ENCODE results near the gene STK39.
"Not testable (repeated sequence)": the region's sequence is repeated elsewhere in the genome, so short reads cannot be mapped to it uniquely, and the experiment has no call there.

STK39 gene

DNA sequence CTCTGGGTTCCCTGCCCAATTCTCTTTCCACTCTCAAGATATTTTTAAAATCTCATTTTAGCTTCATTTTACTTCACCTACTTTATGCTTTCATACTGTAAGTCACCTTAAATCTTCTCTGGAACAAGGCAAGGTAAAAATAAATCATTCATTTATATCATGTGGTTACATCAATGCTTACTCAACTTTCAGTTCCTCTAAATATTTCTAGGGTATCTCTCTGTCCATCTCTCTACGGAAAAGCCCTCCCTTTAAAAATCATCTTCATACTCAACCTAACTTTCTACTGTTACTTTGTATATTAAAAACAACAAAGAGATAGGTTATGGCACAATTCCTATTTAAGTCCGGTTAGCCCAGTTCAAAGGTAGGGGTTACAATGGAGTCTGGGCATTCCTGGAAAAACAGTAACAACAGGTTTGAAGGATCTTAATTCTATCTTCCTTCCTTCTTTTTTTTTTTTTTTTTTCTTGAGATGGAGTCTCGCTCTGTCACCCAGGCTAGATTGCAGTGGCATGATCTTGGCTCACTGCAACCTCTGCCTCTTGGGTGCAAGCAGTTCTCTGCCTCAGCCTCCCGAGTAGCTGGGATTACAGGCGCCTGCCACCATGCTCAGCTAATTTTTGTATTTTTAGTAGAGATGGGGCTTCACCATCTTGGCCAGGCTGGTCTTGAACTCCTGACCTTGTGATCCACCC, 205.1 kb downstream of the STK39 start:
- not testable (repeated sequence) for H2BK5ac ChIP-seq (ENCODE audit: low read length); H3K18ac ChIP-seq (ENCODE audit: low read length); H3K4me2 ChIP-seq (ENCODE audit: low read length); H3K23ac ChIP-seq (ENCODE audit: low read length); H2AK5ac ChIP-seq (ENCODE audit: low read length); H3K27ac ChIP-seq (ENCODE audit: low read depth, low read length); H4K5ac ChIP-seq (ENCODE audit: low read length); DNase-seq; H3K4me3 ChIP-seq (ENCODE audit: low read length); H3K36me3 ChIP-seq (ENCODE audit: control insufficient read depth, insufficient read depth, low read length); H3K4me1 ChIP-seq (ENCODE audit: control insufficient read depth, low read depth, low read length); H3K79me1 ChIP-seq (ENCODE audit: low read length); H3K9ac ChIP-seq (ENCODE audit: low read length); H2BK15ac ChIP-seq (replicated peaks; ENCODE audit: low read depth); H3K4ac ChIP-seq (ENCODE audit: low read depth, low read length); H3K79me2 ChIP-seq (ENCODE audit: control insufficient read depth, insufficient read depth, low read length); H2BK120ac ChIP-seq (ENCODE audit: low read depth, low read length); H3K56ac ChIP-seq (ENCODE audit: low read length); H4K8ac ChIP-seq (ENCODE audit: low read depth, low read length); H3K27me3 ChIP-seq (ENCODE audit: insufficient read depth, low read length, poor library complexity)
- no CpG with 5 or more reads among the region's 5 CpGs for WGBS (ENCODE audit: extremely low coverage, insufficient coverage, low lambda C conversion rate)

DNA sequence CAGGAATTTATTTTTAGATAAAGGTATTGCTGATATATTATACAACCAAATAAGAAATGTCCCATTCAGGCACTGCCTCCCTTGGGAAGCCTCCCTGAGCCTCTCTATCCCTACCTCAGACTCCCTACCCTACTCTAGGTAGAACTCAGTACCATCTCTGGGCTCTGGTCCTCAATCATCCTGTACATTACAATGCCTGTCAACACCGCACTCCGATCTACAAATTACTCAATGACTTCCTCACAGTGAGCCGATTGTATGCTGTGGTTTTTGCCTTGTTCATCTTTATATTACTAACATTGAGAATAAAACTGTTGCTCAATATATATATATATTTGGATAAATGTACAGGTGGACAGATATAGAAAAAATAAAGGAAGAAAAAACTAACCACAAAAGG, 207.5 kb downstream of the STK39 start:
- no peak overlapping the region for H2BK15ac ChIP-seq (replicated peaks; ENCODE audit: low read depth)
- no peaks in the 10 kb centered on the region for H3K27me3 ChIP-seq (ENCODE audit: insufficient read depth, low read length, poor library complexity)
- WGBS (ENCODE audit: extremely low coverage, insufficient coverage, low lambda C conversion rate) = no CpG with 5 or more reads among the region's 3 CpGs
- H3K79me1 ChIP-seq (ENCODE audit: low read length) = no peaks in the 10 kb centered on the region
- H2BK5ac ChIP-seq (ENCODE audit: low read length) = no peak overlapping the region
- H3K79me2 ChIP-seq (ENCODE audit: control insufficient read depth, insufficient read depth, low read length) = no peaks in the 10 kb centered on the region
- H3K4me2 ChIP-seq (ENCODE audit: low read length) = no peak overlapping the region
- H3K4me3 ChIP-seq (ENCODE audit: low read length) = no peak overlapping the region
- no peaks in the 10 kb centered on the region for H3K4me1 ChIP-seq (ENCODE audit: control insufficient read depth, low read depth, low read length)
- no peak overlapping the region for H3K9ac ChIP-seq (ENCODE audit: low read length)
- no peak for DNase-seq
- H2AK5ac ChIP-seq (ENCODE audit: low read length) = no peak overlapping the region
- no peak overlapping the region for H4K8ac ChIP-seq (ENCODE audit: low read depth, low read length)
- H3K56ac ChIP-seq (ENCODE audit: low read length) = no peak overlapping the region
- H4K5ac ChIP-seq (ENCODE audit: low read length) = no peak overlapping the region
- no peaks in the 10 kb centered on the region for H3K36me3 ChIP-seq (ENCODE audit: control insufficient read depth, insufficient read depth, low read length)
- no peak overlapping the region for H2BK120ac ChIP-seq (ENCODE audit: low read depth, low read length)
- H3K18ac ChIP-seq (ENCODE audit: low read length) = no peak overlapping the region
- no peak overlapping the region for H3K23ac ChIP-seq (ENCODE audit: low read length)
- H3K27ac ChIP-seq (ENCODE audit: low read depth, low read length) = no peak overlapping the region
- no peak overlapping the region for H3K4ac ChIP-seq (ENCODE audit: low read depth, low read length)

DNA sequence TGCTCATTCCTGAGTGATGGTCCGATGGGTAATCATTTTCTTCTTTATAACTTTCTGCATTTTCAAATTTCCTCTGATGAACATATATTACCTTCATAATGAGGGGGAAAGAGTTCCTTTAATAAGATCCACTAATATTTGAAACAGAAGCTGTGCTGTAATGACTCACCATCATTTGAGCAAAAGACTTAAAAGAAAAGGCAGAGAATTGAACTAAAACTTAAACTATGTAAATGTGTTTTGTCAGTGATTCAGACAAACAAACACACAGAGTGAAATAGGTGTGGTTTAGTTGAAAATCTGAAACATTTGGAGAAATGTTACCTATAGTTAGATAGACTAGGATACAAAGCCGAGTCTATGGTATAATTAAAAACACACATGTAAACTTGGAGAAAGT, 209.6 kb downstream of the STK39 start:
- no peak for DNase-seq
- H2BK15ac ChIP-seq (replicated peaks; ENCODE audit: low read depth) = no peak overlapping the region
- H2AK5ac ChIP-seq (ENCODE audit: low read length) = no peak overlapping the region

DNA sequence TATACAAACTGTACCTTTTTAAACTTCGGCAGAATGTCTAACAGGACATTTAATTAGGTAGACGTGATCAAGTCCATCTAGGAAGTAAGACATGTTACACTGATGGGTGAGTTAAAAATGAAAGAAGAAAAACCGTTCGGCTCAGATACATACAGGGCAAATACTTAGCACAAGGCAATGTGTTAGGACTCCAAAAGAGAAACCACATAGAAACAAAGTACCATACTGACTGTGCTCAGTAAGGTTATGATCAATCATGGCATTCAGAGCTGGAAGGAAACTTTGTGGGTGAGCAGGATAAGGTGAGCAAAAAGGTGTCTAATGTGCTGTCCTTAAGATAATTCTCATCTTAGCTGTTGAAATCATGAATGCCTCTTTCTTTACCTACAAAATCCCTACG, 211.9 kb downstream of the STK39 start:
- H2AK5ac ChIP-seq (ENCODE audit: low read length) = no peak overlapping the region
- H3K36me3 ChIP-seq (ENCODE audit: control insufficient read depth, insufficient read depth, low read length) = no peaks in the 10 kb centered on the region
- no peaks in the 10 kb centered on the region for H3K27me3 ChIP-seq (ENCODE audit: insufficient read depth, low read length, poor library complexity)
- WGBS (ENCODE audit: extremely low coverage, insufficient coverage, low lambda C conversion rate) = no CpG with 5 or more reads among the region's 5 CpGs
- no peak overlapping the region for H3K4me3 ChIP-seq (ENCODE audit: low read length)
- no peak overlapping the region for H4K8ac ChIP-seq (ENCODE audit: low read depth, low read length)
- H3K56ac ChIP-seq (ENCODE audit: low read length) = no peak overlapping the region
- no peak overlapping the region for H3K27ac ChIP-seq (ENCODE audit: low read depth, low read length)
- no peaks in the 10 kb centered on the region for H3K79me1 ChIP-seq (ENCODE audit: low read length)
- H3K4me1 ChIP-seq (ENCODE audit: control insufficient read depth, low read depth, low read length) = no peaks in the 10 kb centered on the region
- H3K79me2 ChIP-seq (ENCODE audit: control insufficient read depth, insufficient read depth, low read length) = no peaks in the 10 kb centered on the region
- H4K5ac ChIP-seq (ENCODE audit: low read length) = no peak overlapping the region
- H3K9ac ChIP-seq (ENCODE audit: low read length) = no peak overlapping the region
- no peak overlapping the region for H2BK5ac ChIP-seq (ENCODE audit: low read length)
- H3K4me2 ChIP-seq (ENCODE audit: low read length) = no peak overlapping the region
- DNase-seq = no peak
- no peak overlapping the region for H3K23ac ChIP-seq (ENCODE audit: low read length)
- H3K4ac ChIP-seq (ENCODE audit: low read depth, low read length) = no peak overlapping the region
- H2BK15ac ChIP-seq (replicated peaks; ENCODE audit: low read depth) = no peak overlapping the region
- H2BK120ac ChIP-seq (ENCODE audit: low read depth, low read length) = no peak overlapping the region
- no peak overlapping the region for H3K18ac ChIP-seq (ENCODE audit: low read length)

More for the DNA sequence above, 209.6 kb downstream of the STK39 start:
- H3K79me1 ChIP-seq (ENCODE audit: low read length) = no peaks in the 10 kb centered on the region
- no CpG with 5 or more reads among the region's 2 CpGs for WGBS (ENCODE audit: extremely low coverage, insufficient coverage, low lambda C conversion rate)
- no peak overlapping the region for H4K5ac ChIP-seq (ENCODE audit: low read length)
- no peak overlapping the region for H3K56ac ChIP-seq (ENCODE audit: low read length)
- H3K4me2 ChIP-seq (ENCODE audit: low read length) = no peak overlapping the region
- H3K4me3 ChIP-seq (ENCODE audit: low read length) = no peak overlapping the region
- H3K4ac ChIP-seq (ENCODE audit: low read depth, low read length) = no peak overlapping the region
- no peaks in the 10 kb centered on the region for H3K36me3 ChIP-seq (ENCODE audit: control insufficient read depth, insufficient read depth, low read length)
- no peak overlapping the region for H3K9ac ChIP-seq (ENCODE audit: low read length)
- H3K79me2 ChIP-seq (ENCODE audit: control insufficient read depth, insufficient read depth, low read length) = no peaks in the 10 kb centered on the region
- H2BK5ac ChIP-seq (ENCODE audit: low read length) = no peak overlapping the region
- H4K8ac ChIP-seq (ENCODE audit: low read depth, low read length) = no peak overlapping the region
- no peaks in the 10 kb centered on the region for H3K4me1 ChIP-seq (ENCODE audit: control insufficient read depth, low read depth, low read length)
- no peak overlapping the region for H3K18ac ChIP-seq (ENCODE audit: low read length)
- H3K27ac ChIP-seq (ENCODE audit: low read depth, low read length) = no peak overlapping the region
- H3K23ac ChIP-seq (ENCODE audit: low read length) = no peak overlapping the region
- H2BK120ac ChIP-seq (ENCODE audit: low read depth, low read length) = no peak overlapping the region
- no peaks in the 10 kb centered on the region for H3K27me3 ChIP-seq (ENCODE audit: insufficient read depth, low read length, poor library complexity)

DNA sequence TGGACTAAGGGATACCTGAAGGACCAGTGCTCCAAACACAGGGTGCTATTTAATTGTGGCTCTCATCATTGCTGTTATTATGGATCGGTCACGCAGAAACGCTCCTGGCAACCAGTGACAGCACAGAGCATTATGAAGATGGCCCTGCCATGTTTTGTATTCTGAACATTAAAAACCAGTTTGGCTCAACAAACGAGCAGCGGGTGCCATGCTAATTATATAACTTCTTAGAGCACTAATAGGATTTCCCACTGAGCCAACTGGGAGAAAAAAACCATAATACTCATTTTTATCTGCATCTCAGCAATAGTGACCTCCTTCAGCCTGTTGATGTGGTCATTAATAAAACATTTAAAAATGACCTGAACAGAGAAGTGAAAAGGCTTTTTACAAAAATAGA, 212.8 kb downstream of the STK39 start:
- Histone ChIP-seq H3K79me1 (ENCODE audit: low read length) (no peaks in the 10 kb centered on the region), H2BK15ac (replicated peaks; ENCODE audit: low read depth) (no peak overlapping the region), H3K56ac (ENCODE audit: low read length) (no peak overlapping the region), H3K27ac (ENCODE audit: low read depth, low read length) (no peak overlapping the region), H3K27me3 (ENCODE audit: insufficient read depth, low read length, poor library complexity) (no peaks in the 10 kb centered on the region), H2AK5ac (ENCODE audit: low read length) (no peak overlapping the region), H3K4me1 (ENCODE audit: control insufficient read depth, low read depth, low read length) (no peaks in the 10 kb centered on the region), H4K8ac (ENCODE audit: low read depth, low read length) (no peak overlapping the region), H3K36me3 (ENCODE audit: control insufficient read depth, insufficient read depth, low read length) (no peaks in the 10 kb centered on the region), H3K23ac (ENCODE audit: low read length) (no peak overlapping the region), H2BK120ac (ENCODE audit: low read depth, low read length) (no peak overlapping the region), H3K18ac (ENCODE audit: low read length) (no peak overlapping the region), H3K4me2 (ENCODE audit: low read length) (no peak overlapping the region), H3K9ac (ENCODE audit: low read length) (no peak overlapping the region), H3K4me3 (ENCODE audit: low read length) (no peak overlapping the region), H3K79me2 (ENCODE audit: control insufficient read depth, insufficient read depth, low read length) (no peaks in the 10 kb centered on the region), H2BK5ac (ENCODE audit: low read length) (no peak overlapping the region), H3K4ac (ENCODE audit: low read depth, low read length) (no peak overlapping the region), H4K5ac (ENCODE audit: low read length) (no peak overlapping the region)
- WGBS (ENCODE audit: extremely low coverage, insufficient coverage, low lambda C conversion rate) = no CpG with 5 or more reads among the region's 5 CpGs
- DNase-seq = no peak

DNA sequence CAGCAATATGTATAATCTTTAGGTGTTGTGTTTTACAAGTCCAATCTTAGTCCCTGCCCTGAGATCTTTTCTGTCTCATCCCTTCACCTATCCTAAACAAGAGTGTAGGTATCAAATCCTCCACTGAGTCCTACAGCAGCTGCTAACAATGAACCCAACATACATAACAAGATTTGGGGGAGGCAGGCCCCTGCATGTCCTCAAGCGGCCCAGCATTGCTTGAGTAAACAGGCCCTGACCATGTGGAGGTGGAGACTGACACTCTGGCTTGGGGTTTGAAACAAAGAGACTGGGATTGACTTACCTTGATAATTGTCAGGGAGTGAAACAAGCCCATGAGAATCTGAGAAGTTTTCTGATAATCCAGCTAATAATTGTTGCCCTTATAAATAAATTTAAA, 213.4 kb downstream of the STK39 start:
- no CpG with 5 or more reads among the region's 1 CpG for WGBS (ENCODE audit: extremely low coverage, insufficient coverage, low lambda C conversion rate)
- no peaks in the 10 kb centered on the region for H3K79me1 ChIP-seq (ENCODE audit: low read length)

More for the DNA sequence above, 213.4 kb downstream of the STK39 start:
- Histone ChIP-seq H3K56ac (ENCODE audit: low read length) (no peak overlapping the region), H3K27me3 (ENCODE audit: insufficient read depth, low read length, poor library complexity) (no peaks in the 10 kb centered on the region), H3K4me3 (ENCODE audit: low read length) (no peak overlapping the region), H3K18ac (ENCODE audit: low read length) (no peak overlapping the region), H2BK120ac (ENCODE audit: low read depth, low read length) (no peak overlapping the region), H3K4me1 (ENCODE audit: control insufficient read depth, low read depth, low read length) (no peaks in the 10 kb centered on the region), H3K4ac (ENCODE audit: low read depth, low read length) (no peak overlapping the region), H3K27ac (ENCODE audit: low read depth, low read length) (no peak overlapping the region), H4K5ac (ENCODE audit: low read length) (no peak overlapping the region), H3K4me2 (ENCODE audit: low read length) (no peak overlapping the region), H2BK15ac (replicated peaks; ENCODE audit: low read depth) (no peak overlapping the region), H3K23ac (ENCODE audit: low read length) (no peak overlapping the region), H3K9ac (ENCODE audit: low read length) (no peak overlapping the region), H3K79me2 (ENCODE audit: control insufficient read depth, insufficient read depth, low read length) (no peaks in the 10 kb centered on the region), H2AK5ac (ENCODE audit: low read length) (no peak overlapping the region), H2BK5ac (ENCODE audit: low read length) (no peak overlapping the region), H4K8ac (ENCODE audit: low read depth, low read length) (no peak overlapping the region), H3K36me3 (ENCODE audit: control insufficient read depth, insufficient read depth, low read length) (no peaks in the 10 kb centered on the region)
- DNase-seq = no peak
